ENCODE measurements around the gene NEK10.

DNA sequence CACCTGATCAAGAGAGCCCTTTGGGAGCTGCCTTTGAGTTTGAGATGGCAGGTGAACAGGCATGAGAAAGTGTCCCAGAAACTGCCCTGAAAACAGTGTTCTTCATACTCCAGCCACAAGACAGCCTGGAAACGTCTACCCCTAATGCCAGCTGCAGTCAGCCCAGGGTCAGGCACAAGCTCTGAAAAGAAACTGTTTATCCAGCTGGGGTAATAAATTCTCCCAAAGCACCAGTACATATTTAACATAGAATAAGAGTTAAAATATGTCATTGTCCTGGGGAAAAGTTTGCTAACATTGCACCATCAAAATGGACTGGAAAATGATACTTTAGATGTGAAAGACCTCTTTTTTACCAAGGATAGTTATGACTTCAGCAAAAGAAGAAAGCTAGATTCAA, 66.3 kb downstream of the NEK10 start:
- no peak for TF ChIP-seq EZH2 (IDR thresholded peaks at IDR 0.05; ENCODE audit: borderline replicate concordance, low read depth, low read length, poor library complexity, severe bottlenecking)
- TF ChIP-seq, protein P1, sequence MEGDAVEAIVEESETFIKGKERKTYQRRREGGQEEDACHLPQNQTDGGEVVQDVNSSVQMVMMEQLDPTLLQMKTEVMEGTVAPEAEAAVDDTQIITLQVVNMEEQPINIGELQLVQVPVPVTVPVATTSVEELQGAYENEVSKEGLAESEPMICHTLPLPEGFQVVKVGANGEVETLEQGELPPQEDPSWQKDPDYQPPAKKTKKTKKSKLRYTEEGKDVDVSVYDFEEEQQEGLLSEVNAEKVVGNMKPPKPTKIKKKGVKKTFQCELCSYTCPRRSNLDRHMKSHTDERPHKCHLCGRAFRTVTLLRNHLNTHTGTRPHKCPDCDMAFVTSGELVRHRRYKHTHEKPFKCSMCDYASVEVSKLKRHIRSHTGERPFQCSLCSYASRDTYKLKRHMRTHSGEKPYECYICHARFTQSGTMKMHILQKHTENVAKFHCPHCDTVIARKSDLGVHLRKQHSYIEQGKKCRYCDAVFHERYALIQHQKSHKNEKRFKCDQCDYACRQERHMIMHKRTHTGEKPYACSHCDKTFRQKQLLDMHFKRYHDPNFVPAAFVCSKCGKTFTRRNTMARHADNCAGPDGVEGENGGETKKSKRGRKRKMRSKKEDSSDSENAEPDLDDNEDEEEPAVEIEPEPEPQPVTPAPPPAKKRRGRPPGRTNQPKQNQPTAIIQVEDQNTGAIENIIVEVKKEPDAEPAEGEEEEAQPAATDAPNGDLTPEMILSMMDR (conservative IDR thresholded peaks at IDR 0.05; ENCODE audit: low read depth, low read length) = no peak
